ENCODE results near the gene TLR3. TPM values are rescaled to one million over a fixed set of nuclear protein-coding genes. Genes with fewer than 3 reads are reported as not detected.
A peak's percentile ranks its signal among the peaks of the same experiment; 100 is the strongest.

The TLR3 gene
- total and polyA plus RNA-seq, 7 donors, result 0.49 to 4.0 (median 1.0) TPM

DNA sequence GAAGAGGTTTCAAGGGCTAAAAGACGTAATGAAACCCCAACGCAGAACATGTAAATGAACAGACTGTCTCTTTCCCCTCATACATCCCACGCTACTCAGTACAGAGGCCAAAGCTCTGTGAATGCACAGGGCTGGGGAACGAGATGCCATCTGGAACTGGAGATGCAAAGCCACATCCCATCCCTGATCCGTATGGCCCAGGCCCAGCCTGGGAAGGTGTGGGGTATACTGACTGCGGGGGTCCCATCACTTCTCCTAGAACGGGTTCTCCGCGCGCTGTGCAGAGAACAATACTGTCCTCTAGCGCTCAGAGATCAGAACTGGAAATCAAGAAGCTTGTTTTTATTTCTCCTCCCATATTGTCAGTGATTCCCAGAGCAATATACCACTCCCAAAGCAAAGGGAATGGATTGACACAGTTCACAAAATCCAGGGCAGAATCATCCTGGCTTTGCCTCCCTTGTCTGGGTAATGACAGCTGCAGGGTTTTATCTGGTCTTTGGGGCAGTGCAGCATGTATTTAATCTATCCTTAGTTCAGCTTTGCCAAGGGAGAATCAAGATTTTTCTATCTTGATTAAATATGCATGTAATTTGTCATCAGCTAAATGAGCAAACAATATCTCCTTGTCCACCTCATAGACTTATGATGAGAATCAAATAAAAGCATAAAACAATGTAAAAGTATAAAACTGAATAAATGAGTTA, 47.3 kb upstream of the TLR3 start:
- Histone ChIP-seq H3K27ac (no peak overlapping the region), H3K9me3 (no peaks in the 10 kb centered on the region), H3K36me3 (ENCODE audit: insufficient read depth in 1 of 2, low read depth in 1 of 2) (no peaks in the 10 kb centered on the region), H3K27me3 (ENCODE audit: insufficient read depth in 3 of 3, low read length in 2 of 3) (no peaks in the 10 kb centered on the region), H3K4me1 (no peaks in the 10 kb centered on the region), H3K4me3 (no peak overlapping the region)
- DNase-seq, result no peak
- intact Hi-C loops (cut with DNase I), result loop anchor here in 1 of 2 donors (2.0 kb wide), 1 partner anchor 387 kb away; no protein-coding TSS in a partner anchor
- WGBS, 3 donors, result 14 to 17% (median 17%) methylated on average over 11 of the region's 11 CpGs
- ATAC-seq, result peak in 3 of 4 donors; percentile 62 to 73 (median 66)
- TF ChIP-seq, protein P1, sequence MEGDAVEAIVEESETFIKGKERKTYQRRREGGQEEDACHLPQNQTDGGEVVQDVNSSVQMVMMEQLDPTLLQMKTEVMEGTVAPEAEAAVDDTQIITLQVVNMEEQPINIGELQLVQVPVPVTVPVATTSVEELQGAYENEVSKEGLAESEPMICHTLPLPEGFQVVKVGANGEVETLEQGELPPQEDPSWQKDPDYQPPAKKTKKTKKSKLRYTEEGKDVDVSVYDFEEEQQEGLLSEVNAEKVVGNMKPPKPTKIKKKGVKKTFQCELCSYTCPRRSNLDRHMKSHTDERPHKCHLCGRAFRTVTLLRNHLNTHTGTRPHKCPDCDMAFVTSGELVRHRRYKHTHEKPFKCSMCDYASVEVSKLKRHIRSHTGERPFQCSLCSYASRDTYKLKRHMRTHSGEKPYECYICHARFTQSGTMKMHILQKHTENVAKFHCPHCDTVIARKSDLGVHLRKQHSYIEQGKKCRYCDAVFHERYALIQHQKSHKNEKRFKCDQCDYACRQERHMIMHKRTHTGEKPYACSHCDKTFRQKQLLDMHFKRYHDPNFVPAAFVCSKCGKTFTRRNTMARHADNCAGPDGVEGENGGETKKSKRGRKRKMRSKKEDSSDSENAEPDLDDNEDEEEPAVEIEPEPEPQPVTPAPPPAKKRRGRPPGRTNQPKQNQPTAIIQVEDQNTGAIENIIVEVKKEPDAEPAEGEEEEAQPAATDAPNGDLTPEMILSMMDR (IDR thresholded peaks at IDR 0.05), result peak; percentile 63

DNA sequence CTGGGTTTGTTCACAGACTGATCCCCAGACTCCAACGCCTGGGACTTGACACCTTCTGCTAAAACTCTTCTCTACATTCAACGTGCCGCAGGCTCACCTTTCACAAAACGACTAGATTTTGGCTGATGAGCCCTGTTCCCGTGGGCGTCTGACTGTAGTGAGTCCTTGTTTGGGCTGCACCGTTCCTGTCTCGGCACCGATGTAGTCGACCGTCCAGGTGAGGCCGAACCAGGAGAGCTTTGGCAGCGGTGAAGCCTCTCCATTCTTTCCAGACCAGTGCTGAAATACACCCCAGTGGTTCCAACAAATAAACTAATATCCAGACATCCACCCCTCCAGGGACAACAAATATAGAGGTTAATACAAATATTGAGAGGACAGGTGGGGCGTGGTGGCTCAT, 45.0 kb upstream of the TLR3 start:
- TF ChIP-seq, protein P1 (IDR thresholded peaks at IDR 0.05), result no peak
- DNase-seq (no peak), ATAC-seq (no peak)
- Histone ChIP-seq H3K4me1 (no peaks in the 10 kb centered on the region), H3K4me3 (no peak overlapping the region), H3K9me3 (no peaks in the 10 kb centered on the region), H3K27me3 (ENCODE audit: insufficient read depth in 3 of 3, low read length in 2 of 3) (no peaks in the 10 kb centered on the region), H3K27ac (no peak overlapping the region), H3K36me3 (ENCODE audit: insufficient read depth in 1 of 2, low read depth in 1 of 2) (no peaks in the 10 kb centered on the region)
- intact Hi-C loops (cut with DNase I), result no loop called here
- WGBS, 3 donors, result 84 to 85% (median 85%) methylated on average over 14 of the region's 14 CpGs

DNA sequence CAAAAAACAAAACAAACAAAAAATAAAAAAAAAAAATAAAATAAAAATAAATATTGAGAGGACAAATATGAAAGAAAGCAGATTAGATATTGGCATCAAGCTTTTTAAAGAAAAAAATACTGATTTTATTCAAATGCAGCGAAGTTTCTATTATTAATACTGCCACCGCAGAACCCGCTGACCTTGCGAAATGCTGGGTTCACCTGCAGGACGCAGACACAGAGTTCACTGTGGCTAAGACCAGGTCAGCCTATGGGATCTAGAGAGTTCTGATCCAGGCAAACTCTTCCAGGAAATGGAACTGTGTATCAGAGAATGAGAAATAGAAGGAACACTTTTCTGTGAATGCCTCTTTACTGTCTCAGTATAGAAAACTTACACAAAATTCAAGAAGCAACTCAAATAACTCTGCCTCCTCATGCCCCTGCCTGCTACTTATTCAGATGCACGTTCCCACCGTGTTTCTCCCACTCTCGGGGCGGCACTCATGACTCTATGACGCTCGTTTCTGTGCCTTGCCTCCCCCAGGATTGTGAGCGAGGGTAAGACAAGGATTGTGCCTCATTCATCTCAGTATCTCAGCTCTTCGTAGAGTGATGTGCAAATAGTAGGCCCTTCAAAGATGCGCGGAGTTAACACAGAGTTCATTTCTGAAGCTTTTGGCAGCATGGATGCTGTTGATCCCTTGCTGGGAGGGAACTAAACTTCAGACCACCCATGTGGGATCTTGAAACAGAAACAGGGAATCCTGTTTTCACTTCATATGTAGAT, 44.1 kb upstream of the TLR3 start:
- Histone ChIP-seq H3K4me1 (peaks cover 7% of the 10 kb centered on the region), H3K27ac (no peak overlapping the region), H3K27me3 (ENCODE audit: insufficient read depth in 3 of 3, low read length in 2 of 3) (no peaks in the 10 kb centered on the region), H3K4me3 (no peak overlapping the region), H3K36me3 (ENCODE audit: insufficient read depth in 1 of 2, low read depth in 1 of 2) (no peaks in the 10 kb centered on the region), H3K9me3 (no peaks in the 10 kb centered on the region)
- intact Hi-C loops (cut with DNase I), result no loop called here
- TF ChIP-seq, protein P1 (IDR thresholded peaks at IDR 0.05), result no peak
- ATAC-seq, result no peak
- DNase-seq, result no peak
- 73 to 77% (median 73%) methylated on average over 15 of the region's 15 CpGs for WGBS, 3 donors

DNA sequence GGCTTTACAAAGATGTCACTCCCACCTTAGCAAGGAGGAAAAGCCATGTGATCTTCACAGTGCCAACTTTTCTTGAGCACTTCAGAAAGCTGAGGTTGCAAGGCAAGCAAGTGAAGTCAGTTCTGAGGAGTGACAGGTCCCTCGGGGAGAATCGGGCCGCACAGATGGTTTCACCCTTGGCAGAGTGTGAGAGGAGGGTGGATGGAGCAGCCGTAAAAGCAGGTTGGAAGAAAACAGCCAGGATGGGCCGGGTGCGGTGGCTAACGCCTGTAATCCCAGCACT, 43.6 kb upstream of the TLR3 start:
- no peak for ATAC-seq

More for the DNA sequence above, 43.6 kb upstream of the TLR3 start:
- H3K9me3 ChIP-seq, result no peaks in the 10 kb centered on the region
- TF ChIP-seq, protein P1 (IDR thresholded peaks at IDR 0.05), result no peak
- no peak overlapping the region for H3K4me3 ChIP-seq
- 38 to 58% (median 44%) methylated on average over 7 of the region's 7 CpGs for WGBS, 3 donors
- no peaks in the 10 kb centered on the region for H3K27me3 ChIP-seq (ENCODE audit: insufficient read depth in 3 of 3, low read length in 2 of 3)
- no peaks in the 10 kb centered on the region for H3K36me3 ChIP-seq (ENCODE audit: insufficient read depth in 1 of 2, low read depth in 1 of 2)
- H3K4me1 ChIP-seq, result peaks cover 13% of the 10 kb centered on the region
- no peak overlapping the region for H3K27ac ChIP-seq
- intact Hi-C loops (cut with DNase I), result no loop called here
- DNase-seq, result no peak

Data from psoas muscle (tissue), 8 donors.